Keratinocyte (primary cell): Measurements from ENCODE around the gene SEMA3D.
A peak's percentile ranks its signal among the peaks of the same experiment; 100 is the strongest.

Experiments used
- CTCF ChIP-seq, 3 experiments: IDR thresholded peaks in 1 of 3; conservative IDR thresholded peaks in 1 of 3; optimal IDR thresholded peaks in 1 of 3; 2 replicates in 2 of 3; 3 replicates in 1 of 3; pipeline versions ENCODE3 to v1.5.1; 2011; ENCODE audit warnings: low read length in 3 of 3, mild to moderate bottlenecking in 3 of 3, moderate library complexity in 2 of 3, control low read depth in 1 of 3, inconsistent platforms in 1 of 3; ENCODE audit not compliant: insufficient read depth in 2 of 3; ENCODE audit errors: extremely low read depth in 1 of 3
- EZH2 ChIP-seq: IDR thresholded peaks from one replicate; pipeline ENCODE4 v1.6.1; 2012; ENCODE audit warnings: inconsistent platforms, mild to moderate bottlenecking, low read length, moderate library complexity

- TF ChIP-seq CTCF (optimal IDR thresholded peaks at IDR 0.05 in 1 of 3, IDR thresholded peaks at IDR 0.05 in 1 of 3, conservative IDR thresholded peaks at IDR 0.05 in 1 of 3; ENCODE audit: extremely low read depth in 1 of 3, insufficient read depth in 2 of 3, low read length in 3 of 3): peak in 2 of 3 experiments; percentile 36 to 49
- TF ChIP-seq EZH2: no peak
These were observed 4.5 kb upstream of the SEMA3D start for GRCh38 chr7:85191383-85191782.
